ENCODE measurements around the gene LRRK2. TPM values are rescaled to one million over a fixed set of nuclear protein-coding genes. Genes with fewer than 3 reads are reported as not detected.

The LRRK2 gene
- total and polyA plus RNA-seq, 2 of the 8 experiments (the other 6 are each of a cell fraction or from before 2014, with no cell fraction given) = 0.06 to 0.13 TPM

GRCh38 chr12:40192704-40193255, 32.0 kb upstream of the LRRK2 start (continued):
- TF ChIP-seq, protein P1, sequence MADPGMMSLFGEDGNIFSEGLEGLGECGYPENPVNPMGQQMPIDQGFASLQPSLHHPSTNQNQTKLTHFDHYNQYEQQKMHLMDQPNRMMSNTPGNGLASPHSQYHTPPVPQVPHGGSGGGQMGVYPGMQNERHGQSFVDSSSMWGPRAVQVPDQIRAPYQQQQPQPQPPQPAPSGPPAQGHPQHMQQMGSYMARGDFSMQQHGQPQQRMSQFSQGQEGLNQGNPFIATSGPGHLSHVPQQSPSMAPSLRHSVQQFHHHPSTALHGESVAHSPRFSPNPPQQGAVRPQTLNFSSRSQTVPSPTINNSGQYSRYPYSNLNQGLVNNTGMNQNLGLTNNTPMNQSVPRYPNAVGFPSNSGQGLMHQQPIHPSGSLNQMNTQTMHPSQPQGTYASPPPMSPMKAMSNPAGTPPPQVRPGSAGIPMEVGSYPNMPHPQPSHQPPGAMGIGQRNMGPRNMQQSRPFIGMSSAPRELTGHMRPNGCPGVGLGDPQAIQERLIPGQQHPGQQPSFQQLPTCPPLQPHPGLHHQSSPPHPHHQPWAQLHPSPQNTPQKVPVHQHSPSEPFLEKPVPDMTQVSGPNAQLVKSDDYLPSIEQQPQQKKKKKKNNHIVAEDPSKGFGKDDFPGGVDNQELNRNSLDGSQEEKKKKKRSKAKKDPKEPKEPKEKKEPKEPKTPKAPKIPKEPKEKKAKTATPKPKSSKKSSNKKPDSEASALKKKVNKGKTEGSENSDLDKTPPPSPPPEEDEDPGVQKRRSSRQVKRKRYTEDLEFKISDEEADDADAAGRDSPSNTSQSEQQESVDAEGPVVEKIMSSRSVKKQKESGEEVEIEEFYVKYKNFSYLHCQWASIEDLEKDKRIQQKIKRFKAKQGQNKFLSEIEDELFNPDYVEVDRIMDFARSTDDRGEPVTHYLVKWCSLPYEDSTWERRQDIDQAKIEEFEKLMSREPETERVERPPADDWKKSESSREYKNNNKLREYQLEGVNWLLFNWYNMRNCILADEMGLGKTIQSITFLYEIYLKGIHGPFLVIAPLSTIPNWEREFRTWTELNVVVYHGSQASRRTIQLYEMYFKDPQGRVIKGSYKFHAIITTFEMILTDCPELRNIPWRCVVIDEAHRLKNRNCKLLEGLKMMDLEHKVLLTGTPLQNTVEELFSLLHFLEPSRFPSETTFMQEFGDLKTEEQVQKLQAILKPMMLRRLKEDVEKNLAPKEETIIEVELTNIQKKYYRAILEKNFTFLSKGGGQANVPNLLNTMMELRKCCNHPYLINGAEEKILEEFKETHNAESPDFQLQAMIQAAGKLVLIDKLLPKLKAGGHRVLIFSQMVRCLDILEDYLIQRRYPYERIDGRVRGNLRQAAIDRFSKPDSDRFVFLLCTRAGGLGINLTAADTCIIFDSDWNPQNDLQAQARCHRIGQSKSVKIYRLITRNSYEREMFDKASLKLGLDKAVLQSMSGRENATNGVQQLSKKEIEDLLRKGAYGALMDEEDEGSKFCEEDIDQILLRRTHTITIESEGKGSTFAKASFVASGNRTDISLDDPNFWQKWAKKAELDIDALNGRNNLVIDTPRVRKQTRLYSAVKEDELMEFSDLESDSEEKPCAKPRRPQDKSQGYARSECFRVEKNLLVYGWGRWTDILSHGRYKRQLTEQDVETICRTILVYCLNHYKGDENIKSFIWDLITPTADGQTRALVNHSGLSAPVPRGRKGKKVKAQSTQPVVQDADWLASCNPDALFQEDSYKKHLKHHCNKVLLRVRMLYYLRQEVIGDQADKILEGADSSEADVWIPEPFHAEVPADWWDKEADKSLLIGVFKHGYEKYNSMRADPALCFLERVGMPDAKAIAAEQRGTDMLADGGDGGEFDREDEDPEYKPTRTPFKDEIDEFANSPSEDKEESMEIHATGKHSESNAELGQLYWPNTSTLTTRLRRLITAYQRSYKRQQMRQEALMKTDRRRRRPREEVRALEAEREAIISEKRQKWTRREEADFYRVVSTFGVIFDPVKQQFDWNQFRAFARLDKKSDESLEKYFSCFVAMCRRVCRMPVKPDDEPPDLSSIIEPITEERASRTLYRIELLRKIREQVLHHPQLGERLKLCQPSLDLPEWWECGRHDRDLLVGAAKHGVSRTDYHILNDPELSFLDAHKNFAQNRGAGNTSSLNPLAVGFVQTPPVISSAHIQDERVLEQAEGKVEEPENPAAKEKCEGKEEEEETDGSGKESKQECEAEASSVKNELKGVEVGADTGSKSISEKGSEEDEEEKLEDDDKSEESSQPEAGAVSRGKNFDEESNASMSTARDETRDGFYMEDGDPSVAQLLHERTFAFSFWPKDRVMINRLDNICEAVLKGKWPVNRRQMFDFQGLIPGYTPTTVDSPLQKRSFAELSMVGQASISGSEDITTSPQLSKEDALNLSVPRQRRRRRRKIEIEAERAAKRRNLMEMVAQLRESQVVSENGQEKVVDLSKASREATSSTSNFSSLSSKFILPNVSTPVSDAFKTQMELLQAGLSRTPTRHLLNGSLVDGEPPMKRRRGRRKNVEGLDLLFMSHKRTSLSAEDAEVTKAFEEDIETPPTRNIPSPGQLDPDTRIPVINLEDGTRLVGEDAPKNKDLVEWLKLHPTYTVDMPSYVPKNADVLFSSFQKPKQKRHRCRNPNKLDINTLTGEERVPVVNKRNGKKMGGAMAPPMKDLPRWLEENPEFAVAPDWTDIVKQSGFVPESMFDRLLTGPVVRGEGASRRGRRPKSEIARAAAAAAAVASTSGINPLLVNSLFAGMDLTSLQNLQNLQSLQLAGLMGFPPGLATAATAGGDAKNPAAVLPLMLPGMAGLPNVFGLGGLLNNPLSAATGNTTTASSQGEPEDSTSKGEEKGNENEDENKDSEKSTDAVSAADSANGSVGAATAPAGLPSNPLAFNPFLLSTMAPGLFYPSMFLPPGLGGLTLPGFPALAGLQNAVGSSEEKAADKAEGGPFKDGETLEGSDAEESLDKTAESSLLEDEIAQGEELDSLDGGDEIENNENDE (IDR thresholded peaks at IDR 0.05; ENCODE audit: insufficient replicate concordance, low read length) = no peak
- no peak for TF ChIP-seq KDM5A (IDR thresholded peaks at IDR 0.05; ENCODE audit: low read length)
- TF ChIP-seq SIN3A (conservative IDR thresholded peaks at IDR 0.05 in 1 of 2, IDR thresholded peaks at IDR 0.05 in 1 of 2; ENCODE audit: low read depth in 1 of 2, low read length in 2 of 2) = no peak
- no peak for TF ChIP-seq SP2 (IDR thresholded peaks at IDR 0.05; ENCODE audit: low read length)
- TF ChIP-seq BACH1 (IDR thresholded peaks at IDR 0.05; ENCODE audit: low read length) = no peak
- no peak for TF ChIP-seq POLR2A (IDR thresholded peaks at IDR 0.05; ENCODE audit: control extremely low read depth in 1 of 2, low read depth in 2 of 2, low read length in 2 of 2)
- TF ChIP-seq RXRA (IDR thresholded peaks at IDR 0.05; ENCODE audit: insufficient read depth, low read depth, low read length) = no peak
- TF ChIP-seq GTF2F1 (IDR thresholded peaks at IDR 0.05; ENCODE audit: borderline replicate concordance, low read depth, low read length) = no peak
- TF ChIP-seq FOSL1 (IDR thresholded peaks at IDR 0.05; ENCODE audit: insufficient read depth, low read depth, low read length) = no peak
- TF ChIP-seq KDM1A (IDR thresholded peaks at IDR 0.05; ENCODE audit: borderline replicate concordance, low read length) = no peak
- no peak for TF ChIP-seq JUND (IDR thresholded peaks at IDR 0.05; ENCODE audit: low read length)
- no peak for TF ChIP-seq CBX8 (IDR thresholded peaks at IDR 0.05; ENCODE audit: borderline replicate concordance, low read depth, low read length)
